PFSK-1 (cell line): Measurements from ENCODE around the gene PYM1.

ENCODE experiments used
- FOXP2 ChIP-seq: optimal IDR thresholded peaks from 2 replicates; pipeline ENCODE3; 2011; ENCODE audit warnings: borderline replicate concordance, control low read depth, inconsistent platforms; ENCODE audit not compliant: insufficient read depth; ENCODE audit errors: extremely low read length, extremely low read depth
- POLR2AphosphoS5 ChIP-seq: IDR thresholded peaks from 2 replicates; pipeline ENCODE4 v1.6.1; 2012; ENCODE audit warnings: low read depth, mild to moderate bottlenecking, control low read depth, low read length, moderate library complexity
- SIN3A ChIP-seq: IDR thresholded peaks from 2 replicates; pipeline ENCODE4 v1.6.1; 2012; ENCODE audit warnings: mild to moderate bottlenecking, low read length, moderate library complexity, borderline replicate concordance; ENCODE audit not compliant: insufficient read depth
- TAF1 ChIP-seq: IDR thresholded peaks from 2 replicates; pipeline ENCODE4 v1.6.1; 2012; ENCODE audit warnings: low read length, control low read depth, borderline replicate concordance; ENCODE audit not compliant: insufficient read depth
- TF ChIP-seq, protein P1 (sequence below), 2 experiments: IDR thresholded peaks; 2 replicates each; pipeline versions ENCODE4 v1.6.1 to v1.8.0; 2011 to 2012; ENCODE audit warnings: low read depth in 2 of 2, low read length in 2 of 2, control low read depth in 1 of 2, inconsistent platforms in 1 of 2, mild to moderate bottlenecking in 1 of 2, moderate library complexity in 1 of 2; ENCODE audit not compliant: insufficient read depth in 1 of 2

Gene PYM1

DNA sequence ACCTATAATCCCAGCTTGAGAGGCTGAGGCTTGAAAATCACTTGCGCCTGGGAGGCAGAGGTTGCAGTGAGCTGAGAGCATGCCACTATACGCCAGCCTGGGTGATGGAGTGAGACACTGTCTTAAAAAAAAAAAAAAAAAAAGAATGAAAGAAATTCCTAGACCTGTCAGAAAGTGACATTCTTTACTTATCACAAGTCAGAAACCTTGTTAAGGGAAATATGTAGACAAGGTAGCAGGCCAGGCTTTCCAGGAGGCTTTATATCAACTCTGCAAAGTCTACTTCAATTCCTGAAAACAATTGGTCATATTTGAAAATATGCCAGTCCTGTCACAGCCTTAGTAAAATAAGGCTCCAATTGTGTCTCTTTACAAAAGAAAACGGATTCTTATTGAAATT, 65.8 kb downstream of the PYM1 start:
- no peak for TF ChIP-seq SIN3A

GRCh38 chr12:55861396-55861795, 66.3 kb downstream of the PYM1 start:
- TF ChIP-seq, protein P1, sequence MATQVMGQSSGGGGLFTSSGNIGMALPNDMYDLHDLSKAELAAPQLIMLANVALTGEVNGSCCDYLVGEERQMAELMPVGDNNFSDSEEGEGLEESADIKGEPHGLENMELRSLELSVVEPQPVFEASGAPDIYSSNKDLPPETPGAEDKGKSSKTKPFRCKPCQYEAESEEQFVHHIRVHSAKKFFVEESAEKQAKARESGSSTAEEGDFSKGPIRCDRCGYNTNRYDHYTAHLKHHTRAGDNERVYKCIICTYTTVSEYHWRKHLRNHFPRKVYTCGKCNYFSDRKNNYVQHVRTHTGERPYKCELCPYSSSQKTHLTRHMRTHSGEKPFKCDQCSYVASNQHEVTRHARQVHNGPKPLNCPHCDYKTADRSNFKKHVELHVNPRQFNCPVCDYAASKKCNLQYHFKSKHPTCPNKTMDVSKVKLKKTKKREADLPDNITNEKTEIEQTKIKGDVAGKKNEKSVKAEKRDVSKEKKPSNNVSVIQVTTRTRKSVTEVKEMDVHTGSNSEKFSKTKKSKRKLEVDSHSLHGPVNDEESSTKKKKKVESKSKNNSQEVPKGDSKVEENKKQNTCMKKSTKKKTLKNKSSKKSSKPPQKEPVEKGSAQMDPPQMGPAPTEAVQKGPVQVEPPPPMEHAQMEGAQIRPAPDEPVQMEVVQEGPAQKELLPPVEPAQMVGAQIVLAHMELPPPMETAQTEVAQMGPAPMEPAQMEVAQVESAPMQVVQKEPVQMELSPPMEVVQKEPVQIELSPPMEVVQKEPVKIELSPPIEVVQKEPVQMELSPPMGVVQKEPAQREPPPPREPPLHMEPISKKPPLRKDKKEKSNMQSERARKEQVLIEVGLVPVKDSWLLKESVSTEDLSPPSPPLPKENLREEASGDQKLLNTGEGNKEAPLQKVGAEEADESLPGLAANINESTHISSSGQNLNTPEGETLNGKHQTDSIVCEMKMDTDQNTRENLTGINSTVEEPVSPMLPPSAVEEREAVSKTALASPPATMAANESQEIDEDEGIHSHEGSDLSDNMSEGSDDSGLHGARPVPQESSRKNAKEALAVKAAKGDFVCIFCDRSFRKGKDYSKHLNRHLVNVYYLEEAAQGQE (IDR thresholded peaks at IDR 0.05; ENCODE audit: insufficient read depth in 1 of 2, low read depth in 2 of 2, low read length in 2 of 2) = no peak
- TF ChIP-seq POLR2AphosphoS5 = no peak
- TF ChIP-seq FOXP2 = no peak
- no peak for TF ChIP-seq TAF1
- no peak for TF ChIP-seq SIN3A

DNA sequence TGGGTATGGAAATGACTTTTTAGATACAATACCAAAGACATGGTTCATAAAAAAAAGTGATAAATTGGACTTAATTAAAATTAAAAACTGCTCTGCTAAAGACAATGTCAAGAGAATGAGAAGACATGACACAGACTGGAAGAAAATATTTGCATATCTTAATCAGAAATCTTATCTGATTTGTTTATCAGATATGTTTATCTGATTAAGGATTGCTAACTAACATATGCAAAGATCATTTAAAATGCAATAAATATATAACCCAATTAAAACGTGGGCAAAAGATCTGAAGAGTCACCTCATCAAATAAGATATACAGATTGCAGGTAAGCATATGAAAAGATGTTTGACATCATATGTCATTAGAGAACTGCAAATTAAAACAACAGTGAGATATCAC, 75.0 kb downstream of the PYM1 start:
- TF ChIP-seq, protein P1 (IDR thresholded peaks at IDR 0.05; ENCODE audit: insufficient read depth in 1 of 2, low read depth in 2 of 2, low read length in 2 of 2) = no peak
- TF ChIP-seq FOXP2 (no peak), SIN3A (no peak), TAF1 (no peak), POLR2AphosphoS5 (no peak)
